ENCODE measurements around the gene EXOC3L4. TPM values are rescaled to one million over a fixed set of nuclear protein-coding genes. Genes with fewer than 3 reads are reported as not detected.
A peak's percentile ranks its signal among the peaks of the same experiment; 100 is the strongest.

EXOC3L4 gene
- total and polyA plus RNA-seq, 9 of the 15 experiments (the other 6 are each of a cell fraction or from before 2014, with no cell fraction given) = 0.10 to 6.7 (median 0.98) TPM; not detected in 1

GRCh38 chr14:103091041-103091882, 3.3 kb upstream of the EXOC3L4 start (continued):
- TF ChIP-seq, protein P1, sequence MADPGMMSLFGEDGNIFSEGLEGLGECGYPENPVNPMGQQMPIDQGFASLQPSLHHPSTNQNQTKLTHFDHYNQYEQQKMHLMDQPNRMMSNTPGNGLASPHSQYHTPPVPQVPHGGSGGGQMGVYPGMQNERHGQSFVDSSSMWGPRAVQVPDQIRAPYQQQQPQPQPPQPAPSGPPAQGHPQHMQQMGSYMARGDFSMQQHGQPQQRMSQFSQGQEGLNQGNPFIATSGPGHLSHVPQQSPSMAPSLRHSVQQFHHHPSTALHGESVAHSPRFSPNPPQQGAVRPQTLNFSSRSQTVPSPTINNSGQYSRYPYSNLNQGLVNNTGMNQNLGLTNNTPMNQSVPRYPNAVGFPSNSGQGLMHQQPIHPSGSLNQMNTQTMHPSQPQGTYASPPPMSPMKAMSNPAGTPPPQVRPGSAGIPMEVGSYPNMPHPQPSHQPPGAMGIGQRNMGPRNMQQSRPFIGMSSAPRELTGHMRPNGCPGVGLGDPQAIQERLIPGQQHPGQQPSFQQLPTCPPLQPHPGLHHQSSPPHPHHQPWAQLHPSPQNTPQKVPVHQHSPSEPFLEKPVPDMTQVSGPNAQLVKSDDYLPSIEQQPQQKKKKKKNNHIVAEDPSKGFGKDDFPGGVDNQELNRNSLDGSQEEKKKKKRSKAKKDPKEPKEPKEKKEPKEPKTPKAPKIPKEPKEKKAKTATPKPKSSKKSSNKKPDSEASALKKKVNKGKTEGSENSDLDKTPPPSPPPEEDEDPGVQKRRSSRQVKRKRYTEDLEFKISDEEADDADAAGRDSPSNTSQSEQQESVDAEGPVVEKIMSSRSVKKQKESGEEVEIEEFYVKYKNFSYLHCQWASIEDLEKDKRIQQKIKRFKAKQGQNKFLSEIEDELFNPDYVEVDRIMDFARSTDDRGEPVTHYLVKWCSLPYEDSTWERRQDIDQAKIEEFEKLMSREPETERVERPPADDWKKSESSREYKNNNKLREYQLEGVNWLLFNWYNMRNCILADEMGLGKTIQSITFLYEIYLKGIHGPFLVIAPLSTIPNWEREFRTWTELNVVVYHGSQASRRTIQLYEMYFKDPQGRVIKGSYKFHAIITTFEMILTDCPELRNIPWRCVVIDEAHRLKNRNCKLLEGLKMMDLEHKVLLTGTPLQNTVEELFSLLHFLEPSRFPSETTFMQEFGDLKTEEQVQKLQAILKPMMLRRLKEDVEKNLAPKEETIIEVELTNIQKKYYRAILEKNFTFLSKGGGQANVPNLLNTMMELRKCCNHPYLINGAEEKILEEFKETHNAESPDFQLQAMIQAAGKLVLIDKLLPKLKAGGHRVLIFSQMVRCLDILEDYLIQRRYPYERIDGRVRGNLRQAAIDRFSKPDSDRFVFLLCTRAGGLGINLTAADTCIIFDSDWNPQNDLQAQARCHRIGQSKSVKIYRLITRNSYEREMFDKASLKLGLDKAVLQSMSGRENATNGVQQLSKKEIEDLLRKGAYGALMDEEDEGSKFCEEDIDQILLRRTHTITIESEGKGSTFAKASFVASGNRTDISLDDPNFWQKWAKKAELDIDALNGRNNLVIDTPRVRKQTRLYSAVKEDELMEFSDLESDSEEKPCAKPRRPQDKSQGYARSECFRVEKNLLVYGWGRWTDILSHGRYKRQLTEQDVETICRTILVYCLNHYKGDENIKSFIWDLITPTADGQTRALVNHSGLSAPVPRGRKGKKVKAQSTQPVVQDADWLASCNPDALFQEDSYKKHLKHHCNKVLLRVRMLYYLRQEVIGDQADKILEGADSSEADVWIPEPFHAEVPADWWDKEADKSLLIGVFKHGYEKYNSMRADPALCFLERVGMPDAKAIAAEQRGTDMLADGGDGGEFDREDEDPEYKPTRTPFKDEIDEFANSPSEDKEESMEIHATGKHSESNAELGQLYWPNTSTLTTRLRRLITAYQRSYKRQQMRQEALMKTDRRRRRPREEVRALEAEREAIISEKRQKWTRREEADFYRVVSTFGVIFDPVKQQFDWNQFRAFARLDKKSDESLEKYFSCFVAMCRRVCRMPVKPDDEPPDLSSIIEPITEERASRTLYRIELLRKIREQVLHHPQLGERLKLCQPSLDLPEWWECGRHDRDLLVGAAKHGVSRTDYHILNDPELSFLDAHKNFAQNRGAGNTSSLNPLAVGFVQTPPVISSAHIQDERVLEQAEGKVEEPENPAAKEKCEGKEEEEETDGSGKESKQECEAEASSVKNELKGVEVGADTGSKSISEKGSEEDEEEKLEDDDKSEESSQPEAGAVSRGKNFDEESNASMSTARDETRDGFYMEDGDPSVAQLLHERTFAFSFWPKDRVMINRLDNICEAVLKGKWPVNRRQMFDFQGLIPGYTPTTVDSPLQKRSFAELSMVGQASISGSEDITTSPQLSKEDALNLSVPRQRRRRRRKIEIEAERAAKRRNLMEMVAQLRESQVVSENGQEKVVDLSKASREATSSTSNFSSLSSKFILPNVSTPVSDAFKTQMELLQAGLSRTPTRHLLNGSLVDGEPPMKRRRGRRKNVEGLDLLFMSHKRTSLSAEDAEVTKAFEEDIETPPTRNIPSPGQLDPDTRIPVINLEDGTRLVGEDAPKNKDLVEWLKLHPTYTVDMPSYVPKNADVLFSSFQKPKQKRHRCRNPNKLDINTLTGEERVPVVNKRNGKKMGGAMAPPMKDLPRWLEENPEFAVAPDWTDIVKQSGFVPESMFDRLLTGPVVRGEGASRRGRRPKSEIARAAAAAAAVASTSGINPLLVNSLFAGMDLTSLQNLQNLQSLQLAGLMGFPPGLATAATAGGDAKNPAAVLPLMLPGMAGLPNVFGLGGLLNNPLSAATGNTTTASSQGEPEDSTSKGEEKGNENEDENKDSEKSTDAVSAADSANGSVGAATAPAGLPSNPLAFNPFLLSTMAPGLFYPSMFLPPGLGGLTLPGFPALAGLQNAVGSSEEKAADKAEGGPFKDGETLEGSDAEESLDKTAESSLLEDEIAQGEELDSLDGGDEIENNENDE (IDR thresholded peaks at IDR 0.05; ENCODE audit: low read depth, low read length) = no peak
- TF ChIP-seq ZBTB1 (CRISPR knock-in tag; IDR thresholded peaks at IDR 0.05; ENCODE audit: borderline replicate concordance, low read depth) (no peak), TCF3 (CRISPR knock-in tag; IDR thresholded peaks at IDR 0.05) (no peak), IFI16 (CRISPR knock-in tag; IDR thresholded peaks at IDR 0.05) (no peak), MCM2 (IDR thresholded peaks at IDR 0.05; ENCODE audit: low read depth) (no peak), GTF2F1 (IDR thresholded peaks at IDR 0.05; ENCODE audit: low read depth, low read length) (no peak), EP400 (IDR thresholded peaks at IDR 0.05) (no peak), MBD2 (IDR thresholded peaks at IDR 0.05; ENCODE audit: borderline replicate concordance, low read depth) (no peak), POLR3A (IDR thresholded peaks at IDR 0.05; ENCODE audit: borderline replicate concordance, extremely low read depth, insufficient read depth, insufficient read length) (no peak), MNT (conservative IDR thresholded peaks at IDR 0.05) (peak in 1 of 2 experiments; percentile 41; a peak in 1 of 4 replicates), RBBP5 (IDR thresholded peaks at IDR 0.05; ENCODE audit: borderline replicate concordance, insufficient read depth, low read length, poor library complexity, severe bottlenecking) (no peak), EHMT2 (IDR thresholded peaks at IDR 0.05) (no peak), HMG20B (CRISPR knock-in tag; IDR thresholded peaks at IDR 0.05) (no peak)
- TF ChIP-seq, protein P2, sequence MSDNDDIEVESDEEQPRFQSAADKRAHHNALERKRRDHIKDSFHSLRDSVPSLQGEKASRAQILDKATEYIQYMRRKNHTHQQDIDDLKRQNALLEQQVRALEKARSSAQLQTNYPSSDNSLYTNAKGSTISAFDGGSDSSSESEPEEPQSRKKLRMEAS (CRISPR knock-in tag; IDR thresholded peaks at IDR 0.05) = peak; percentile 81
